HG03520 (cell line): ENCODE measurements around the gene BPIFB3.

ENCODE experiments used
- ATAC-seq: cut with Tn5 transposase; IDR thresholded peaks from one replicate; pipeline ENCODE4 v1.9.1; 2021; ENCODE audit warnings: mild to moderate bottlenecking, moderate library complexity; ENCODE audit not compliant: unreplicated experiment

Gene BPIFB3

DNA sequence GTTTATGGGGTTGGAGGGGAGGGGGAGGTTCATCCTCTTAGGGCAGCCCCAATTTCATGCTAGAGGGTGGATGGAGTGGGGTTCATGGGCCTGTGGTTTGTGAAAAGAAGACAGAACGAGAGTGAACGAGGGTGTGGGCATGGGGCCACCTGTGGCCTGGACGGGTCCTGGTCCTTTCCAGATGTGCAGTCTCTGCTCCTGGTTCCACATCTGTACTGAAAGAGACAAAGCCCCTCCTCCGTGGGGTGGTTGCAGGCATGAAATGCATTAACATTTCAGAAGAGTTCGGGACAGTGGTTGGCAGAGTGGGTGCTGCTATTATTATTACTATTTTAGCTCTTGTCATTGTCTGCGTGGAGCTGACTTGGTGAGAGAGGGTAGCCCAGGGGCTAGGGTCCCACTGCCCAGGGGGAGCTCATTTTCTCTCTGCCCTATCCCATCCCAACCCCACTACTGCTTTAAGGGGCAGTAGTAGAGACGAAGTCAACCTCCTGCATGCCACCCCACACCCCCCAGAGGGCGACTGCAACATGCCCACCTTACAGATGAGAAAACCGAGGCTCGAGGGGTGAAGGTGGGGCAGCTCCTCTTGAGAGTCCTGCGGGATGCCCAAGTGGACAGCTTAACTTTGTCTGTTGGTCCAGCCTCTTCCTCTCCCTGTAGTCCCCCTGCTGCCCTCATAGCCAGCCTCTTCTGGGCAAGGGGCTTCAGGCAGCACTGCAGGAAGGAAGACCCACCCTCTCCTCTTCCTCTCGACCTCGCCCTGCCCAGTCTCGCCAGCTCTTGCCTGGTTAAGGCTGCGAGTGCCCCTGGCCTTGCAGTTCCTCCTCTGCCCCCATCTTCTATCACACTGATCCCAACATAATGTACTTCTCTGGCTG is 37.8 kb upstream of the BPIFB3 start:
- ATAC-seq, result no peak

DNA sequence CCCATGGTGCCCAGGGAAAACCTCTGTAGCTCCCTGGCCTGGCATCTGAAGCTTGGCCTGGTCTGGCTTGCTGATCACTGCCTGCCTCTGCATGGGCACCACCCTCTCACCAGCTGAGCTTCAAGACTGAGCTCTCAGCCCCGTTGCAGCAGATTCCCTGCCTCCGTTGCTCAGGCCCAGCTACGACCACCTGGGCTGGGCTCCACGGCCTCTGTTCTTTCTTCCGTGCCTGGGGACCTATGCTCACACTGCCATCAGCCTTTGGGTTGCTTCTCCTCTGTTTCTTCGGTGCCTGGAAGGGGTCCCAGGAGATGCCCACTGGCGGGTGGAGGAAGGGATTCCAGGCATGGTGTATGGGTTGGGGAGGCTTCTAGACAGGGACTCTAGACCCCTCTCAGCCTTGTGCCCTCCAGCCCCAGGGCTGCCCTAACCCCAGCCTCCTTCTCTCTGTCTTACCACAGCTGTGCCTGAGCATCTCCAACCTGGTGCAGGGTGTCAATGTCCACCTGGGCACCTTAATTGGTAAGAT is 37.1 kb upstream of the BPIFB3 start:
- ATAC-seq, result no peak

DNA sequence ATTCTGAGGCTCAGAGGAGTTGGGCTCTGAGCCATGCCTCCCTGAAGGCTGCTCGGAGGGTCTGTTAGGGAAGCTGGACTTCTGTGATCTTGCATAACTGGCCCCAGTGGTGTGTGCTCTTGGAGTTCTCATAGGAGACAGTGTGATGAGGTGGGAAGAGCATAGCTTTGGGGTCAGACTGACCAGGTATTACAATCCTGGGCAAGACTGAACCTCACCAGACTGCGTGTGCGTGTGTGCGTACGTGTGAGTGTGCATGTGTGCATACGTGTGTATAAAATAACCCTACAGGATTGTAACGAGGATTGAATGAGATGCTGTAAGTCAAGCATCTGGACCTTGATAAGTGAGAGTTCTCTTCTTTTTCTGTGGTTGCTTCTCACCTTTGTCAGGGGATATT is 36.2 kb upstream of the BPIFB3 start:
- ATAC-seq, result no peak

DNA sequence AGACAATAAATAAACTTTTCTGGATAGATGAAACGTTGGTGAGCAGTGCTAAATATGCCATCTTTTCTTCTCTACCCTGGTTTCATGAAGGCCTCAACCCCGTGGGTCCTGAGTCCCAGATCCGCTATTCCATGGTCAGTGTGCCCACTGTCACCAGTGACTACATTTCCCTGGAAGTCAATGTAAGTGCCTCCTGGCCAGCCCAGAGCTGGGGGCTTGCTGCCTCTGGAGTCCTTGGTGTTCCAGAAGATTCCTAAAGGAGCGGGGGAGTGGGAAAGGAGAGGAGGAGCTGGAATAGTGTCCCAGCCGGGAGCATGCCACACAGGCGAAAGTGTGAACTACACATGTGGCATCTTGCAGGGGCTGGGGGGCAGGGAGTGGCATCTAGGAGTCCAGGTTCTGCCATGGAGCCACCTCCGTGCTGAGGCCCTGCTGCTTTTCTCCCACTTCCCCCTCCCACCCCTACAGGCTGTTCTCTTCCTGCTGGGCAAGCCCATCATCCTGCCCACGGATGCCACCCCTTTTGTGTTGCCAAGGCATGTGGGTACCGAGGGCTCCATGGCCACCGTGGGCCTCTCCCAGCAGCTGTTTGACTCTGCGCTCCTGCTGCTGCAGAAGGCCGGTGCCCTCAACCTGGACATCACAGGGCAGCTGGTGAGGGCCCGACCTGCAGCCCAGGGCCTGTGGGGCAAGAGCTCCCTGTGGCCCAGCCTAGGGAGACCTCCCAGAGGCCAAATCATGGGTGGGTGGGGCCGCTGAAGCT is 35.4 kb upstream of the BPIFB3 start:
- ATAC-seq, result no peak

DNA sequence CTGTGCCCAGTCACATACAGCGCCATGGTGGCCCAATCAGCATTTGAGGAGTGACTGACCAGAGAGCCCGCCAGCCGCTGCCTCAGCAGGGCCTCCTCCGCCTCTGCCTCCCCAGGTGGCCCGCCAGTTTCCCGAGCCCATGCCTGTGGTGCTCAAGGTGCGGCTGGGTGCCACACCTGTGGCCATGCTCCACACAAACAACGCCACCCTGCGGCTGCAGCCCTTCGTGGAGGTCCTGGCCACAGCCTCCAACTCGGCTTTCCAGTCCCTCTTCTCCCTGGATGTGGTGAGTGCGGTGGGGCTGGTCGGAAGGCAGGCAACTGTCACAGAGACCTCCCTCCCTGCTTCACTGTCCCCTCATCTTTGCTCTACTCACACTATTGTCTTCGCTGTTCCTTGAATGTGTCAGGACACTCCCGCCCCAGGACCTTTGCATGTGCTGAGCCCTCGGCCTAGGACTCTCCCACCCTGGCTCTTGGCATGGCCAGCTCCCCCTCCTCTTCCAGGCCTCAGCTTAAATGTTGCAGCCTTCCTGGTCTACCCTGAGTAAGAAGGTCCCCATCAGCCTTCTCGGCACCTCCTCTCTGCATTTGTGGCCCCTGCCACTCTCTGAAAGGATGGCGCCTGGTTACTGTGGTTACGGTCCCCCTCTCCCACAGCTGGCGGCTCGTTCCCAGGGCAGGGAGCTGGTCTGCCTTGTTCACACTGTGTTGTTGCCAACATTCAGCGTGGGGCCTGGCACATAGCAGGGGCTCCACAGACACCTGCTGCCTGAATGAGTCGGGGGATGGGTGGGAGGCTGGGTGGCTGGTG is 34.0 kb upstream of the BPIFB3 start:
- no peak for ATAC-seq

DNA sequence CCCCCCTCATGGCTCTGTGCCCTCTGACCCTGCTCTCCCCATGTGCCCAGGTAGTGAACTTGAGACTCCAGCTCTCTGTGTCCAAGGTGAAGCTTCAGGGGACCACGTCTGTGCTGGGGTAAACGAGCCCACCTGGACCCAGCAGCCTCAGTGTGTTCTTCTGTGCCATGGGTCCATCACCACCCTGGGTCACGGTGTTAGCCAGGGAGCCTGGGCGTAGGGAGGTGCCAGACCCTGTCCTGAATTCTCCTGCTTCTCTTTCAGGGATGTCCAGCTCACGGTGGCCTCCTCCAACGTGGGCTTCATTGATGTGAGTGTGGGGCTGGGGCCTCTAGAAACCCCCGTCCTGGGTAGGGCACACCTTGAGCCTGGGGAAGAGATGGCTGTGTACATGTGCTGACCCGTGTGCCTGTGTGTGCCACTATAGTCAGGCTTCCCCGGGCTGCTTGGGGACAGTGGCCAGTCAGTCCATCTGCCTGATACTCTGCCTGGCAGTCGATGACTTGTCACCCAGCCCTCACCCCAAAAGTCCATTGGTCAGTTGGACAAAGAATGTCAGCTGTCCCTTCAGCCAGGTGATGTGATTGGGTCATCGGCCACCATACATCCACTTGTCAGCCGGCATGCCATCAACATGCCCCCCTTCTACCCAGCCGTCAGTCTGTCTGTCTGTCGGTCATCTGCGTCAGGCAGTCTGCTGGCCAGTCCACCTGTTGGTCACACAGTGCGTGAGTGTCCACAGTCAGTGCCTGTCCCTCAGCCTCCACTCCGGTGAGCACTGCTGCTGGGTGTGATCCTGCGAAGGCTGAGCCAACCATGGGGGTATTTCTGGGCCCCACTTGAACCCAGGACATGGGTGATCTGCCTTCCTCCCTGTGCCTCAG is 33.2 kb upstream of the BPIFB3 start:
- no peak for ATAC-seq

DNA sequence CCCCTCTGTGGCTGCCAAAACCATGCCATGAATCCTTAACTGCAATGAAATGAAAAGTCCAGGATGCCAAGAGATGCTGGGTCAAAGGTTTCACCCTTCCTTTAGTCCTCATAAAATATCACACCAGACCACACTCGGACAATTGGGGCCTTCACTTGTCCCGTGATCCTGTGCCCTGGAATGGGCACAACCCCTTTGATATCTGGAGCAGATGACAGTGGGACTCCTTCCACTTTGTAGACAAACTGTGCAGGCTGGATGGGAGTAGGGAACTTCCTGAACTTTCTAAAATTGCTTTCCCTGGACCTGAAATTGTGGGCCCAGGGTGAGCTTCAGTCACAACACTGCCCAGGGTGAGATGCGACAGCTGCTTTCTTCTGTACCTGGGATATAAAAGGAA is 31.8 kb upstream of the BPIFB3 start:
- ATAC-seq, result no peak

DNA sequence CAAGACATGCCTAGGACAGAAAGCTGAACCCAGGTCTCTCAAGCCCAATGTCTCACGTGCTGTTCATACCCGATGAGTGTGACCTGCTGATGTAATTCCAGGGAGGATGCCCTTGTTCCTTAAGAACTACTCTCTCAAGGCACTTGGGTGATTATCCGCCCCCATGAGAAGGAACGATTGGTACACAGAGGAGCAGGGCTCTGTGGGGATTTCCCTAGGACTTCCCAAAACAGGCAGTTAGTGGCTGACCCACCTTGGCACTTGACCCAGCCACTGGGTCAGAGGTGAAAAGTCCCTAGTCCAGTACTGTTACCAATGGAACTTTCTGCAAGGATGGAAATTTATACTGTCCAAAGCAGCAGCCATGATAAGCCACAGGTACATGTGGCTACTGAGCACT is 31.4 kb upstream of the BPIFB3 start:
- no peak for ATAC-seq

DNA sequence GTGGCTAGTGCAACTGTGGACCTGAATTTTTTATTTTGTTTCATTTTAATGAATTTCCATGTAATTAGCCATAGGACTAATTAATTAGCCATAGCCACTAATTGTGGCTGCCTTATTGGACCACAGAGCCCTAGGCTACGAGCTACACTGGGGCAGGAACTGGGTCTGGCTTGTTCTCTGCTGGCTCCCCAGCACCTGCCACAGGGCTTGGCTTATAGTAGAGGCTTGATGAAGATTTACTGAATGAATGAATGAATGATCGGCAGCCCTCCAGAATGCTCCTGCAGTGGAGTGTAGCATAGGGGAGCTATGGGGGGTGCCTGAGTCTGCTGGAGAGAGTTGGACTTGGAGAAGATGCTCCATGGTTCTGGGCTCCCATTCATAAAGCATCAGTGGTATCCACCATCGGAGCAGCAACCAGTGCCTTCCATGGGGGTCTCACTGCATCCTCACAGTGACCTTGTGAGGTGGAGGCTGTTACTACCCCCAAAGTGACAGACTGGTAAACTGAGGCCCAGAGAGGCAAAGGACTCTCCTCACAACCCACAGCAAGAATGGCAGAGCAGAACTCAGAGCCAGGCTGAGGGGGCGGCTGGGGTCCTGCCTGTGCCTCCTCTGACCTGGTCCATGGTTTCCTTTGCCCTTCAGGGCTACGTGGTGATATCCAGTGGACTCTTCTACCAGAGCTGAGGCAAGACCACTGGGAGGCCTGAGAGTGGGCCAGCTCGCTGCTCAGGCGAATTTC is 30.8 kb upstream of the BPIFB3 start:
- no peak for ATAC-seq

DNA sequence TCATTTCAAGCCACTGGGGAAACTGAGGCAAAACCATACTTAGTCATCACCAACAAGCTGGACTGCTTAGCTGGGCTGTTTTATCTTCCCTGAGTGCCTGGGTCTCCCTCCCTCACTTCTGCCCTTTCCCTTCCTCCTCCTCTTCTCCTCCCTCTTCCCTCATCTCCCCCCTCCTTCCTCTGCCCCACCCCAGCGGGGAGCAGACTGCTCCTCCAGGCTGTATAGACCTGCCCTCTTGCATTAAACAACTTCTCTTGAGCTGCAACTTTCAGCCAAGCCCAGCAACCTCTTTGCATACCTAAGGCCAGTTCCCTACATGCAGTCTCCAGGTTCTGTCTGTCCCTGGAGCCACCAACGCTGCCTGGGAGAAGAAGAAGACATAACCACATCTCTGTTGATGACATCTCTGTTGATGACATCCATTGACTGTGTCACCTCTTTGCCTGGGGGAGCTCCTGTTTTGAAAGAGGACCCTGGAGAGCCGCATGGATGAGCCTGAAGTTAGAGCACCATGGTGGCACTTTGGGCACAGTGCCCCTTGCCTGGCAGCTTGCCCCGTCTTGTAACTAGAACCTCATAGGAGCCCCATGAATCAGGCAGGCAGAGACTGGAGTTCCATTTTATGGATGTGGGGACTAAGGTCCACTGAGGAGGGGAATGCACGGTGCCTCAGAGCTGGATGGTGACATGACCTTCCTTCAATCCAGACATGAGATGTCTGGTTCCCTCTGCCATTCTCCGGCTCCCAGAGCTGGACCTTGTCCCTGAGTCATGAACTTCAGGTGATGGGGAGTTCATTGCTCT is 30.1 kb upstream of the BPIFB3 start:
- ATAC-seq, result no peak

DNA sequence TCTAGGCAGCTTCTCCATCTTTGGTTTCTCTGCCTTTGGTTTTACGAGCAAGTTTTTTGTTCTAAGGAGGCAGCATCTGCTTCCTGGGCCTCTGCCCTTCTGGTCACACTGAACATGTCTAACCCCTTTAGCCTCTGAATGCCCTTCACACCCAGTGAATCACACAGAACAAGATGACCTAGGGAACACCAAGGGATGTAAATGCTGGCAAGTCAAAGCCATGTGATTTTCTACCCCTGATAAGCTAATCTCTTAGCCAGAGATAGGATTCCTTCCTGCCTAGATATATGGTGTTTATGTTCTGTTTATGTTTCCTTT is 29.5 kb upstream of the BPIFB3 start:
- no peak for ATAC-seq

DNA sequence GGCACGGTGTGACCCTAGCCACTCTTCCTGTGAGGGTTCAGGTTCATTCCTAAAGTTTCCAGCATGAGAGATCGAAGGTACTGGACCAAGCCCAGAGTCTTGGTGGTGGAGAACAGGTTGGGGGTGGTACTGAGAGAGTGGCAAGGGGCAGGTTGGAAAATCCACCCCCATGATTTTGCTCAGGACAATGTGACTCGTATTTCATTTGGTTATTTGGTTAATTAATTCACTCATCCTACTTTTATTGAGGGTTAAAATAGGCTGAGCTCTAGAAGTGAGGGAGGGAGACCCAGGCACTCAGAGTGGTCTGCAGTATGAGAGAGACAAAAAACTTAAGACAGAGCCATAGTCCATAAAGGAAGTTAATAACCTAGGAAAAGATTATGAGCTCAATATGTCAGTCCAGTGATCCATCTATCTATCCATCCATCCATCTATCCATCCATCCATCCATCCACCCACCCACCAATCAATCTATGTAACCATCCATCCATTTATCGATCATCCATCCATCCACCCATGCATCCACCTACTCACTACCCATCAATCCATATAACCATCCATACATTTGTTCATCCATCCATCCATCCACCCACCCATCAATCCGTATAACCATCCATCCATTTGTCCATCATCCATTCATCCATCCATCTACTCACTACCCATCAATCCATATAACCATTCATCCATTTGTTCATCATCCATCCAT is 28.9 kb upstream of the BPIFB3 start:
- no peak for ATAC-seq

DNA sequence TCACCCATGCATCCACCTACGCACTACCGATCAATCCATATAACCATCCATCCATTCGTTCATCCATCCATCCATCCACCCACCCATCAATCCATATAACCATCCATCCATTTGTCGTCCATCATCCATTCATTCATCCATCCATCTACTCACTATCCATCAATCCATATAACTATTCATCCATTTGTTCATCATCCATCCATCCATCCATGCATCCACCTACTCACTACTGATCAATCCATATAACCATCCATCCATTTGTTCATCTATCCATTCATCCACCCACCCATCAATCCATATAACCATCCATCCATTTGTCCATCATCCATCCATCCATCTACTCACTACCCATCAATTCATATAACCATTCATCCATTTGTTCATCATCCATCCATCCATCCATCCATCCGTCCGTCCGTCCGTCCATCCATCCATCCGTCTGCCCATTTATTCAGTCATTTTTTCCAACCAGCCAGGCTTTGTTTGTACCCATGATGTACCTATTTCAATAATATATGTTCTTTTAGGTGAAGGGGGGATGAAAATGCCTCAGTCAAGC is 28.3 kb upstream of the BPIFB3 start:
- ATAC-seq, result no peak

DNA sequence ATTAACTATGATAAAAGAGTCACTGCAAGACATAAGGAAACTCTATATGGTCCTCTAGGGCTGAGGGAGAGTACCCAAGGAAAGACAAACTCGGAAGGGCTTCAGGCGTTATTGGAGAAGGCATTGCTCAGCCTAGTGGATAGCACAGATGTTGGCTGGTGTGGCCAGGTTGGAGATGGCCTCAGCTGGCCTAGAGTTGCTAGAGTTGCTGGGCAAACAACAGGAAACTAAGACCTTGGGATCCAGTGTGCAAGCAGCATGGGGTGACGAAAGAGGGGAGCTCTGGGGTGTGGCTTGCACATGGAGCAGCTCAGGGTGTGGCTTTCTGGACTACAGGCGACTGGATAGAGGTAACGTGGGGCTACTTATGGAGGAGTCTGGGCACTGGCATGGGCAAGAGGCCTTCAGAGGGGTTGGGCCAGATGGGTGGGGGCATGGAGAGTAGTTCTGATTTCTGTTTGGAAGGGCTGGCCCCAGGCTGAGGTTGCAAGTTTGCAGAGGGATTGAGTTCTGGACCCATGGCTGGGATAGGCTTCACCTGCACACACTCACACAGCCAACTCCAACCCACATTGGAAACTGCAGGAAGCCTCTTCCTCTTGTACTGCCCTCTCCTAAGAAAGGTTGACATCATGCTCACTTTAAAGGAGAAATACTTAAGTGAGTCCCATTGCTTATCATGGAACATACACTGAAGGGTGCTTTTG is 27.5 kb upstream of the BPIFB3 start:
- ATAC-seq, result no peak

DNA sequence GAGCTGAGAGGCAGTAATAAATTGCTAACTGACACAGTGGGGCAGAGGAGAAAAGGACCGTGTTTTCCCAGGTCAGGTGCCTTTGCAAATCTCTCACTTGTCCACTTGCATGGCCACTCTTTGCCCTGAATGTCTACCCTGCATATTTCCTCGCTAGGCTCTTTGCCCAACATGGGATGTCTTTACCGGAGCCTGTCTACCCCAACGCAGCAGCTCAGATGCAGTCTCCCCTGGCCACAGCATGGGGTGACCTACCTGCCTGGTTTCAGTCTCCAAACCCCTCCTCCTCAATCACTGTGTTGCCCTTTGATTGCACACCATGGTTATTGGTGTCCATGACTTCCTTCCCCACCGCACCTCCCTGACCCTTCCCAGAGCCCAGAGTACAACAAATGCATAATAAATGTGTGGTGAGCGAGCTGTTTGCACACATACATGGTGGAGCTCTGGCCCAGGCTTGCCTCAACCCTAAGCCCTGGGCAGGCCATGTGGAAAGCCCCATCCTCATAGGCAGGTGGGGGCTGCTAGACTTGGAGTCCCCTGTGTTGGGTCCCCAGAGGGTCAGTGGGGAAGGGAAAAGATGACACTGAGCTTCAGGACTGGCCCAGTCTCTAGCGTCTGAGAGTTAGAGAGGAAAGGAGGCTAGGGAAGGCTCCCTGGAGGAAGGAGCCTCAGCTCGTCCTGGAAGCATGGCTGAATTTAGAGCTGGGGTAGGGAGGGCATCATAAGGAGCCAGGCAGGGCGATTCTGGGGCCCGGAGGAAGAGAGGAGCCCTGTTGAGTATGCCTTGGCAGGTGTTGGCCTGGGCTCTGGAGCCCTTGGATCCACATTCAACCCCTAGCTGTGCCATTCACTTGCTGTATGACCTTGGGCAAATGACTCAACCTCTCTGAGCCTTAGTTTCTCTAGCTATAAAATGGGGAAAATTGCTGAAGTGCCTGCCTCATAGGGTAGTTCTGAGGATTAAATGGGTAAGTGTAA is 26.6 kb upstream of the BPIFB3 start:
- no peak for ATAC-seq
